Nephron progenitor cell (in vitro differentiated cells): ENCODE results near the gene INPP5F.

Experiments
- DNase-seq: peaks from one replicate; pipeline ENCODE4 v3.0.0; 2021
- H3K27ac Mint-ChIP-seq: 2 replicates; pipeline ENCODE4 v1.8.0; 2021; ENCODE audit warnings: mild to moderate bottlenecking, moderate library complexity, mixed read lengths
- H3K27me3 Mint-ChIP-seq: 2 replicates; pipeline ENCODE4 v1.8.0; 2021; ENCODE audit warnings: mild to moderate bottlenecking, low read depth, mixed read lengths; ENCODE audit not compliant: poor library complexity
- H3K36me3 Mint-ChIP-seq: 2 replicates; pipeline ENCODE4 v1.8.0; 2021; ENCODE audit warnings: low read depth, mixed read lengths
- H3K4me1 Mint-ChIP-seq: 2 replicates; pipeline ENCODE4 v1.8.0; 2021; ENCODE audit warnings: mixed read lengths
- H3K4me3 Mint-ChIP-seq: 2 replicates; pipeline ENCODE4 v1.8.0; 2021; ENCODE audit warnings: mild to moderate bottlenecking, moderate library complexity, mixed read lengths
- H3K9me3 Mint-ChIP-seq: 2 replicates; pipeline ENCODE4 v1.8.0; 2021; ENCODE audit warnings: mild to moderate bottlenecking, moderate library complexity, mixed read lengths
- TF ChIP-seq, protein P1 (sequence below): fragments of 200-600 bp; sonication (generic); IDR thresholded peaks from 2 replicates; pipeline ENCODE4 v1.5.0; 2021; ENCODE audit warnings: antibody characterized with exemption

Gene INPP5F

DNA sequence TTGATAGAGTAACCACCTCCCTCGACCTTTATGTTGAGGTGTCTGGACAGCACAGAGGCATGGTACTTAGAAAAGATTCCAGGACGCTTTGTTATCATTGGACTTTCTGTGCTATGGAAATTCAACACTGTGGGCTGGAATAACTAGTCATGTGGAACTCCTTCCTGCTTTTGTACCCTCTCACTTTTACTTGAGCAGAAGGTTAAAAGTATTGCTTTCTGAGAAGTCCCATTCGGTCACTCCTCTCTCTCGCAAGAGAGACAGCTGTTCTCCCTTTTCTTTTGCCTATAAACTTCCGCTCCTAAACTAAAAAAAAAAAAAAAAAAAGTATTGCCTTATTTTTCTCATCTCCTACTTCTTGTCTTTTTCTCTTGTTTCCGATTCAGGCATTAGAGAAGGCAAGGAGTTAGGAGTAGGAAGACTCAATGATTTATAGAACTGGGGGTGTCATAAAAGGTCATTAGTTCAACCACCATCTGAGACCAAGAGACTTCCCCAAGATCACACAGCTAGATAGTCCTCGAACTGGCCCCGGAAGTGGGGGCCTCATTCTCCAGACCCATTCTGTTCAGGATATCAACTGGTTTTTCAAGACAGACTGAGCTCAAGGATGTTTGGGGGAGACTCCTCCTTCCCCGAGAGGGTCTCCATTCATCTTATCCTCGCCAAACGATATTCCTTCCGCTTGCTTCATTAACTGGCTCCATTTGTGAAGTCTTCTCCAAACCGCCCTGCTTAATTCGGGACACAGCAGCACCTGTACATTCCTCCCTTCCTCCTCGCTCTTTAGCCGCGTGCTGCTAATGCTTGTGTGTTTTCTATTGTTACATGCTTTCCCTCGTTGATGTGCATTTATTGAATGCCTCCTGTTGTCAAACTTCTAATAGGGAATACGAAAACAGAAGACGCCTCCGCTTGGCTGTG, 995 bp upstream of the INPP5F start:
- Mint-ChIP-seq H3K27ac (peak overlapping the region; percentile 99), H3K4me1 (peaks cover 57% of the 10 kb centered on the region), H3K4me3 (peak overlapping the region; percentile 79), H3K27me3 (no peaks in the 10 kb centered on the region), H3K36me3 (peaks cover 11% of the 10 kb centered on the region), H3K9me3 (peaks cover 15% of the 10 kb centered on the region)
- TF ChIP-seq, protein P1, sequence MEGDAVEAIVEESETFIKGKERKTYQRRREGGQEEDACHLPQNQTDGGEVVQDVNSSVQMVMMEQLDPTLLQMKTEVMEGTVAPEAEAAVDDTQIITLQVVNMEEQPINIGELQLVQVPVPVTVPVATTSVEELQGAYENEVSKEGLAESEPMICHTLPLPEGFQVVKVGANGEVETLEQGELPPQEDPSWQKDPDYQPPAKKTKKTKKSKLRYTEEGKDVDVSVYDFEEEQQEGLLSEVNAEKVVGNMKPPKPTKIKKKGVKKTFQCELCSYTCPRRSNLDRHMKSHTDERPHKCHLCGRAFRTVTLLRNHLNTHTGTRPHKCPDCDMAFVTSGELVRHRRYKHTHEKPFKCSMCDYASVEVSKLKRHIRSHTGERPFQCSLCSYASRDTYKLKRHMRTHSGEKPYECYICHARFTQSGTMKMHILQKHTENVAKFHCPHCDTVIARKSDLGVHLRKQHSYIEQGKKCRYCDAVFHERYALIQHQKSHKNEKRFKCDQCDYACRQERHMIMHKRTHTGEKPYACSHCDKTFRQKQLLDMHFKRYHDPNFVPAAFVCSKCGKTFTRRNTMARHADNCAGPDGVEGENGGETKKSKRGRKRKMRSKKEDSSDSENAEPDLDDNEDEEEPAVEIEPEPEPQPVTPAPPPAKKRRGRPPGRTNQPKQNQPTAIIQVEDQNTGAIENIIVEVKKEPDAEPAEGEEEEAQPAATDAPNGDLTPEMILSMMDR: no peak
- peak; percentile 23 for DNase-seq

- peak overlapping the region; percentile 99 for H3K27ac Mint-ChIP-seq
- H3K27me3 Mint-ChIP-seq: no peaks in the 10 kb centered on the region
- H3K4me3 Mint-ChIP-seq: peak overlapping the region; percentile 79
- no peak for DNase-seq
- peaks cover 8% of the 10 kb centered on the region for H3K9me3 Mint-ChIP-seq
- H3K36me3 Mint-ChIP-seq: peaks cover 11% of the 10 kb centered on the region
- TF ChIP-seq, protein P1: no peak
- peaks cover 54% of the 10 kb centered on the region for H3K4me1 Mint-ChIP-seq
These were observed 378 bp upstream of the INPP5F start for GRCh38 chr10:119725517-119725827.

DNA sequence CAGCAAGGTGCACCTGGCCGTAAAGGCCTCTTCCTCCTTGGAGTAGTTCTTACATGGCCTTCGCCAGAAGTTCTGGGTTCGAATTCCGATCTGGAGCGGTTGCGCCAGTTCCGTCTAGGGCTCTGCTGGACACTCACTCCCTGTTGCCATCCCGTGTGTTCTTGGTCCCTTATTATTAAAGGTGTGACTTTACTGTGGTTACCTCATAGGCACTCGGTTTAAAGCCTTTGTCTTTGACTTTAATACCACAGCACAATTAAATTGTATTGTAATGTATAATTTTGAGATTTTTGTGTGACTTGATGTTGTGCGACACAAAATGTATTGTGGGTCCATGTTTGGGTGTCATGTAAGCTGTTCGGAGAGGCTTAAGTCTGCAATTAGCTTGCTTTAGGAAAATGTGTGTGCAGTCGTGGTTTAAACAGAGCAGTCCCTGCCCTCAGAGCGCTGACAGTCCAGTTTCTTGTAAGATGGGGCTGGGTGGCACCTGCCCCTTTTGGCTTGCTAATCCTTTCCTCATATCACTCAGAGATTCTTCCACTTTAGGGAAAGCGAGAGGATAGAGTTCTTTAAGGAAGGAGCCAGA, 919 bp downstream of the INPP5F start:
- Mint-ChIP-seq H3K36me3 (peaks cover 12% of the 10 kb centered on the region), H3K4me1 (peaks cover 52% of the 10 kb centered on the region), H3K27ac (peak overlapping the region; percentile 90), H3K9me3 (no peaks in the 10 kb centered on the region), H3K27me3 (no peaks in the 10 kb centered on the region), H3K4me3 (peak overlapping the region; percentile 87)
- DNase-seq: no peak
- TF ChIP-seq, protein P1: no peak

GRCh38 chr10:119728172-119728800, 2.4 kb downstream of the INPP5F start:
- H3K27me3 Mint-ChIP-seq: no peaks in the 10 kb centered on the region
- peak overlapping the region; percentile 87 for H3K4me3 Mint-ChIP-seq
- TF ChIP-seq, protein P1: no peak
- DNase-seq: no peak
- no peaks in the 10 kb centered on the region for H3K9me3 Mint-ChIP-seq
- H3K4me1 Mint-ChIP-seq: peaks cover 51% of the 10 kb centered on the region
- peaks cover 12% of the 10 kb centered on the region for H3K36me3 Mint-ChIP-seq
- no peak overlapping the region for H3K27ac Mint-ChIP-seq

- H3K36me3 Mint-ChIP-seq: peaks cover 12% of the 10 kb centered on the region
- H3K27ac Mint-ChIP-seq: no peak overlapping the region
- TF ChIP-seq, protein P1: no peak
These were observed 8.8 kb downstream of the INPP5F start for GRCh38 chr10:119734396-119735332.

More at GRCh38 chr10:119734396-119735332, 8.8 kb downstream of the INPP5F start:
- Mint-ChIP-seq H3K4me1 (peaks cover 31% of the 10 kb centered on the region), H3K9me3 (no peaks in the 10 kb centered on the region), H3K27me3 (peaks cover 3% of the 10 kb centered on the region), H3K4me3 (no peak overlapping the region)
- DNase-seq: no peak
